H1 (cell line): ENCODE results near the gene RAB31. TPM values are rescaled to one million over a fixed set of nuclear protein-coding genes. Genes with fewer than 3 reads are reported as not detected.
"Not testable (repeated sequence)": the region's sequence is repeated elsewhere in the genome, so short reads cannot be mapped to it uniquely, and the experiment has no call there.

Experiments
- CTCF ChIA-PET: fragments of 300-600 bp; sonication (Branson Sonifier 250); formaldehyde crosslinking; loops from one replicate; lab custom pipeline; 2021; ENCODE audit not compliant: partially characterized antibody; lab: Charles Lee
- POLR2A ChIA-PET: fragments of 300-600 bp; sonication (Branson Sonifier 250); formaldehyde crosslinking; loops from one replicate; lab custom pipeline; 2021; ENCODE audit warnings: inconsistent platforms; ENCODE audit not compliant: partially characterized antibody; lab: Charles Lee
- DNase-seq, 2 experiments: peaks; one replicate each; pipeline versions ENCODE4 v3.0.0 to v3.0.0-alpha.2; 2010 to 2022; ENCODE audit warnings: low spot score in 2 of 2, low read depth in 1 of 2, mixed read lengths in 1 of 2
- FAIRE-seq: peaks from 2 replicates; lab custom pipeline; 2011; peaks lifted over from hg19 to GRCh38; lab: Jason Lieb, UNC
- H2AFZ ChIP-seq: 2 replicates; pipeline ENCODE4 v1.8.1; 2012; ENCODE audit warnings: low read length, inconsistent platforms
- H2AK5ac ChIP-seq: 2 replicates; pipeline ENCODE4 v1.6.1; 2013; ENCODE audit warnings: low read depth, low read length
- H2BK120ac ChIP-seq: replicated peaks from 2 replicates; pipeline ENCODE3; 2013; ENCODE audit warnings: low read depth, low read length, inconsistent platforms
- H2BK12ac ChIP-seq: 2 replicates; pipeline ENCODE4 v1.6.1; 2013; ENCODE audit warnings: low read depth, low read length
- H2BK15ac ChIP-seq: 2 replicates; pipeline ENCODE4 v1.6.1; 2013; ENCODE audit warnings: low read length
- H2BK20ac ChIP-seq: 2 replicates; pipeline ENCODE4 v1.6.1; 2013; ENCODE audit warnings: low read length
- H2BK5ac ChIP-seq: 2 replicates; pipeline ENCODE4 v1.6.1; 2013; ENCODE audit warnings: low read depth, low read length
- H3K14ac ChIP-seq: 2 replicates; pipeline ENCODE4 v1.6.1; 2013; ENCODE audit warnings: inconsistent platforms; ENCODE audit not compliant: insufficient read length
- H3K18ac ChIP-seq: 2 replicates; pipeline ENCODE4 v1.6.1; 2013; ENCODE audit warnings: low read length; ENCODE audit errors: extremely low read depth
- H3K23ac ChIP-seq: 2 replicates; pipeline ENCODE4 v1.6.1; 2013; ENCODE audit warnings: inconsistent platforms; ENCODE audit not compliant: insufficient read length
- H3K23me2 ChIP-seq: 2 replicates; pipeline ENCODE4 v1.6.1; 2013; ENCODE audit warnings: low read depth, low read length
- H3K27ac ChIP-seq: 2 replicates; pipeline ENCODE4 v1.6.1; 2011; ENCODE audit warnings: low read depth, low read length, inconsistent platforms
- H3K27me3 ChIP-seq, 4 experiments: replicated peaks in 1 of 4; 1 replicate in 1 of 4; 2 replicates in 3 of 4; pipeline versions ENCODE4 v1.6.1 to v1.8.1; 2011 to 2013; ENCODE audit warnings: low read length in 3 of 4, mild to moderate bottlenecking in 3 of 4, inconsistent platforms in 2 of 4, mixed read lengths in 2 of 4, moderate library complexity in 1 of 4; ENCODE audit not compliant: control insufficient read depth in 3 of 4, insufficient read depth in 3 of 4; ENCODE audit errors: extremely low read depth in 1 of 4
- H3K36me3 ChIP-seq, 4 experiments: 2 replicates each; pipeline versions ENCODE4 v1.6.1 to v1.8.1; 2011 to 2013; ENCODE audit warnings: mild to moderate bottlenecking in 4 of 4, low read length in 3 of 4, moderate library complexity in 2 of 4, control low read depth in 1 of 4, inconsistent platforms in 1 of 4; ENCODE audit not compliant: insufficient read depth in 4 of 4, control insufficient read depth in 2 of 4
- H3K4ac ChIP-seq: replicated peaks from 2 replicates; pipeline ENCODE3; 2013; ENCODE audit warnings: low read length, low read depth, mixed read lengths, inconsistent platforms; ENCODE audit not compliant: insufficient read length
- H3K4me1 ChIP-seq, 4 experiments: replicated peaks in 1 of 4; 1 replicate in 1 of 4; 2 replicates in 3 of 4; pipeline versions ENCODE4 v1.6.1 to v1.8.1; 2011 to 2013; ENCODE audit warnings: low read length in 3 of 4, inconsistent platforms in 2 of 4, mixed read lengths in 1 of 4; ENCODE audit not compliant: insufficient read depth in 4 of 4, control insufficient read depth in 3 of 4
- H3K4me2 ChIP-seq, 2 experiments: 2 replicates each; pipeline versions ENCODE4 v1.6.1 to v1.8.1; 2011 to 2013; ENCODE audit warnings: low read depth in 2 of 2, low read length in 2 of 2, control low read depth in 1 of 2, inconsistent platforms in 1 of 2, mild to moderate bottlenecking in 1 of 2; ENCODE audit not compliant: insufficient read depth in 1 of 2
- H3K4me3 ChIP-seq, 4 experiments: fragments of 200-600, 300-600 bp in 1 of 4; sonication (generic), shearing (Covaris generic), sonication (Bioruptor Twin) in 1 of 4; 2 replicates each; pipeline versions ENCODE4 v1.5.1 to v1.8.1; 2011 to 2016; ENCODE audit warnings: low read length in 4 of 4, low read depth in 3 of 4, control low read depth in 2 of 4, inconsistent platforms in 2 of 4, mild to moderate bottlenecking in 2 of 4, mixed read lengths in 1 of 4, moderate library complexity in 1 of 4; ENCODE audit not compliant: insufficient read depth in 2 of 4; ENCODE audit errors: extremely low read depth in 1 of 4
- H3K56ac ChIP-seq: replicated peaks from 2 replicates; pipeline ENCODE3; 2013; ENCODE audit warnings: low read depth, mild to moderate bottlenecking, mixed read lengths, low read length, inconsistent platforms; ENCODE audit not compliant: insufficient read length
- H3K79me1 ChIP-seq: 2 replicates; pipeline ENCODE4 v1.6.1; 2013; ENCODE audit warnings: low read depth, low read length, control low read depth
- H3K79me2 ChIP-seq, 2 experiments: 2 replicates each; pipeline versions ENCODE4 v1.6.1 to v1.8.1; 2012 to 2013; ENCODE audit warnings: low read length in 2 of 2, mild to moderate bottlenecking in 2 of 2, inconsistent platforms in 1 of 2; ENCODE audit not compliant: insufficient read depth in 2 of 2, control insufficient read depth in 1 of 2
- H3K9ac ChIP-seq, 4 experiments: replicated peaks in 1 of 4; 1 replicate in 1 of 4; 2 replicates in 3 of 4; pipeline versions ENCODE4 v1.6.1 to v1.8.1; 2011 to 2013; ENCODE audit warnings: low read depth in 3 of 4, low read length in 3 of 4, control low read depth in 2 of 4, mild to moderate bottlenecking in 2 of 4, moderate library complexity in 2 of 4, inconsistent platforms in 1 of 4; ENCODE audit errors: extremely low read depth in 1 of 4
- H3K9me3 ChIP-seq, 2 experiments: 2 replicates each; pipeline versions ENCODE4 v1.6.1 to v1.8.1; 2012 to 2013; ENCODE audit warnings: mild to moderate bottlenecking in 2 of 2, moderate library complexity in 2 of 2, control low read depth in 1 of 2, inconsistent platforms in 1 of 2, low read depth in 1 of 2, low read length in 1 of 2, mixed read lengths in 1 of 2; ENCODE audit not compliant: insufficient read depth in 2 of 2
- H4K20me1 ChIP-seq, 2 experiments: replicated peaks in 1 of 2; 2 replicates each; pipeline versions ENCODE3 to v1.8.1; 2011 to 2013; ENCODE audit warnings: inconsistent platforms in 2 of 2, low read length in 2 of 2, mild to moderate bottlenecking in 1 of 2; ENCODE audit not compliant: insufficient read depth in 2 of 2, control insufficient read depth in 1 of 2
- H4K5ac ChIP-seq: 2 replicates; pipeline ENCODE4 v1.6.1; 2013; ENCODE audit warnings: low read length, low read depth, mixed read lengths, inconsistent platforms; ENCODE audit not compliant: insufficient read length
- H4K8ac ChIP-seq: 2 replicates; pipeline ENCODE4 v1.8.0; 2013; ENCODE audit warnings: mild to moderate bottlenecking, moderate library complexity, low read length, inconsistent platforms; ENCODE audit not compliant: insufficient read depth; ENCODE audit errors: extremely low read depth
- H4K91ac ChIP-seq: replicated peaks from 2 replicates; pipeline ENCODE3; 2013; ENCODE audit warnings: low read length, mixed read lengths, inconsistent platforms; ENCODE audit not compliant: insufficient read length
- WGBS, 2 experiments: shearing (Covaris generic) in 1 of 2; methylation state at CpG; one replicate each; pipeline versions ENCODE4 v1.1.6 to v1.1.7; 2013 to 2015; ENCODE audit warnings: low lambda C conversion rate in 2 of 2, mixed read lengths in 2 of 2, inconsistent platforms in 1 of 2, low coverage in 1 of 2, missing lambda C conversion rate in 1 of 2; ENCODE audit not compliant: insufficient replicate concordance in 2 of 2, insufficient coverage in 1 of 2, insufficient read length in 1 of 2; ENCODE audit errors: extremely low coverage in 1 of 2, missing lambda C conversion rate in 1 of 2; 5-methylcytosine and 5-hydroxymethylcytosine counted together
- polyA plus RNA-seq, 7 experiments: library from polyadenylated mRNA; depleted of rRNA in 3 of 7; stranded (reverse) in 5 of 7; unstranded in 2 of 7; fragments of >200 nt in 5 of 7; fragments of 200-250 nt in 2 of 7; gene quantifications; 1 replicate in 5 of 7; 2 replicates in 1 of 7; 4 replicates in 1 of 7; pipeline versions ENCODE4 v1.2.1 to v1.2.3, GENCODE V29; 2011 to 2013; ENCODE audit warnings: missing spikeins in 2 of 7, mixed read lengths in 2 of 7
- total RNA-seq: library from RNA; stranded (reverse); fragmentation: NEBNext Ultra II Directional; extraction: Animal tissue kit (Norgen Biotek cat#: 25700); gene quantifications from 2 replicates; pipeline ENCODE4 v1.2.1, GENCODE V29; 2021

The RAB31 gene
- total and polyA plus RNA-seq, 2 of the 8 experiments (the other 6 are each of a cell fraction or from before 2014, with no cell fraction given) = 15.2 to 40.9 TPM

DNA sequence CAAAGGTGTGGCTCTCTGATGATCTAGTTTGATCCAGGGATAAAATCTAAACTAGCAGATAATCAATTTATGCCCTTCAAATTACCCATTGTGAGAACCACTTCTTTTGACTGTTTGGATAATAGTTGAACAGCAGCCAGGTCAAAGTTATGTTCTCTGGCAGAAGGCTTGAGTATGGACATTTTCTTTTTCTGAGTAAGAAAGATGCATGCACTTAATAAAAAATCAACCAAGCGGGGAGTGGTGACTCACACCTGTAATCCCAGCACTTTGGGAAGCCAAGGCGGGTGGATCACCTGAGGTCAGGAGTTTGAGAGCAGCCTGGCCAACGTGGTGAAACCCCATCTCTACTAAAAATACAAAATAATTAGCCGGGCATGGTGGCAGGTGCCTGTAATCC is 183.4 kb downstream of the RAB31 start:
- H3K79me2 ChIP-seq, H4K5ac ChIP-seq, H3K18ac ChIP-seq, H3K4me3 ChIP-seq, H2AK5ac ChIP-seq, H4K8ac ChIP-seq, POLR2A ChIA-PET, H3K23me2 ChIP-seq, FAIRE-seq, H3K36me3 ChIP-seq, H3K14ac ChIP-seq, H3K79me1 ChIP-seq, H2BK12ac ChIP-seq, H3K27me3 ChIP-seq, H3K4me2 ChIP-seq, H3K9ac ChIP-seq, H3K23ac ChIP-seq, H4K91ac ChIP-seq, H4K20me1 ChIP-seq, H3K56ac ChIP-seq, H2BK120ac ChIP-seq, H2AFZ ChIP-seq, H2BK15ac ChIP-seq, H3K4me1 ChIP-seq, H3K4ac ChIP-seq, DNase-seq, H3K9me3 ChIP-seq, H3K27ac ChIP-seq, CTCF ChIA-PET, H2BK5ac ChIP-seq, H2BK20ac ChIP-seq: not testable (repeated sequence)
- 88% methylated on average over 4 of the region's 4 CpGs; no CpG with 5 or more reads in 1 of the 2 experiments for WGBS, 2 experiments
